IPS-15b (cell line): ENCODE results near the gene SOCS7.
"Not testable (repeated sequence)": the region's sequence is repeated elsewhere in the genome, so short reads cannot be mapped to it uniquely, and the experiment has no call there.

Experiments used
- H3K27me3 ChIP-seq: one replicate; pipeline ENCODE4 v1.6.1; 2013; ENCODE audit warnings: low read length; ENCODE audit not compliant: control insufficient read depth, insufficient read depth
- H3K36me3 ChIP-seq: one replicate; pipeline ENCODE4 v1.6.1; 2013; ENCODE audit warnings: low read length; ENCODE audit not compliant: control insufficient read depth, insufficient read depth
- H3K4me1 ChIP-seq: one replicate; pipeline ENCODE4 v1.6.1; 2013; ENCODE audit warnings: mild to moderate bottlenecking, low read length; ENCODE audit not compliant: control insufficient read depth, insufficient read depth
- H3K4me3 ChIP-seq: one replicate; pipeline ENCODE4 v1.5.1; 2013; ENCODE audit warnings: low read depth, low read length
- H3K9ac ChIP-seq: one replicate; pipeline ENCODE4 v1.6.1; 2013; ENCODE audit warnings: low read depth, mild to moderate bottlenecking, low read length
- H3K9me3 ChIP-seq: one replicate; pipeline ENCODE4 v1.6.1; 2013; ENCODE audit warnings: mild to moderate bottlenecking, low read length; ENCODE audit not compliant: control insufficient read depth, insufficient read depth

Gene SOCS7

GRCh38 chr17:38428112-38428642 is 76.5 kb downstream of the SOCS7 start, which contains the start of gene ARHGAP23:
Gene ARHGAP23 (plus strand): TSS chr17:38428464. CDS start chr17:38428486, 22 bp downstream.
- Histone ChIP-seq H3K9ac (peak within 1 kb of the TSS; percentile 60), H3K36me3 (no peaks in the 10 kb centered on the region), H3K9me3 (no peaks in the 10 kb centered on the region), H3K4me1 (peaks cover 19% of the 10 kb centered on the region), H3K27me3 (peaks cover 5% of the 10 kb centered on the region), H3K4me3 (peak within 1 kb of the TSS; percentile 65)

DNA sequence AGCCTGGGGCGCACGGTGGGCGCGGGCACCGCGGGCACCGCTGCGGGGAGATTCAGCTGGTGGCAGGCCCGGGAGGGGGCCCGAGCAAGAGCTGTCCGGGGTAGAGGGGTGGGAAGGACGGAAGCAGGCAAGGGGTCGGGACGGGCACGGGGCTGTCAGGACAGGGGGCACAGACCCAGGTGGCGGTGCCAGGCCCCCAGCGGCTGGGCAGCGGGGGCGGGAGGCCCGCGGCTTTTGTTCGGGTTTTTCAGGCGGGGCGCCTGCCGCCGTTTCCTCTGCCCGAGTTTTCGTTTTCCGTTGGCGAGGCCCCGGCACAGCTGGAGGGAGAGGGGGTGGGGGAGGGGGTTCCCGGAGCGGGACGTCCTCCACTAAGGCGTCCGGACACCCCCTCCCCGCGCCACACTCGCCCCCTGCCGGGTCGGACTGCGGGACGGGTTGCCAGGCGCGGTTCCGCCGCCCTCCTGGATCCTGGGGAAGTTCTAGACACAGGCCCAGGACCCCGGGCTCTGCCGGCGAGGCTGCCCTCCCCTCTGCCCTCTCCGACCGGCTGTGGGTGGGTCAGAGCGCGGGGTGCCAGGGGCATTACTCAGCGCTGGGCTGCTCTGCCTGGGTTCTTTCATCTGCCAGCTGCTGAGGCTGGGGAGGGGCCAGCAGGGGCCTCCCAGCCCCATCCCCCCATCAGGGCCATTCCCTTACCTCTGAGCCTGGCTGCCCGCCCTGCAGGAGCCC is 77.2 kb downstream of the SOCS7 start:
- Histone ChIP-seq H3K4me1 (peaks cover 19% of the 10 kb centered on the region), H3K36me3 (no peaks in the 10 kb centered on the region), H3K9me3 (no peaks in the 10 kb centered on the region), H3K27me3 (peaks cover 5% of the 10 kb centered on the region), H3K4me3 (peak overlapping the region; percentile 65), H3K9ac (no peak overlapping the region)

- H3K4me3 ChIP-seq = peak overlapping the region; percentile 65
- H3K9ac ChIP-seq = no peak overlapping the region
- no peaks in the 10 kb centered on the region for H3K9me3 ChIP-seq
- peaks cover 5% of the 10 kb centered on the region for H3K27me3 ChIP-seq
- peaks cover 16% of the 10 kb centered on the region for H3K4me1 ChIP-seq
- H3K36me3 ChIP-seq = no peaks in the 10 kb centered on the region
Measured at GRCh38 chr17:38429476-38430100, 77.9 kb downstream of the SOCS7 start.

DNA sequence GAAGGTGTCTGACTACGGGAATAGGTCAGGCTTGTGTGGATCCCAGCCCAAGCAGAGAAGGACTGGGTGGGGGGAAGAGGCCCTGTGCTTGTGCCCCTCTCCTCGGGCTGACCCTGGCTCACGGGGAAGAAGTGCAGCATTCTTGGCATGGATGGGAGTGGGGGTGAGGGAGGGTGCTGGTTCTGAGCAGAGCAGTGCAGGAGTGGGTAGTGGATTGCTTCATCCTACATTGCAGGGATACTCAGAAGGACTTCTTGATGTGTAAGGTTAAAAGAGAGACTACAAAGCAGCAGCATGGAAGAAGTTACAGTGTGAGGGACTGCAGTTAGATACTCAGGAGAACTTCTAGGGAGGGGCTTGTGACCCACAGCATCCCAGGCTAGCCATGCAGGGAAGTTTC is 78.7 kb downstream of the SOCS7 start:
- Histone ChIP-seq H3K27me3 (peaks cover 5% of the 10 kb centered on the region), H3K4me3 (peak overlapping the region; percentile 13), H3K4me1 (peaks cover 16% of the 10 kb centered on the region), H3K36me3 (no peaks in the 10 kb centered on the region), H3K9me3 (no peaks in the 10 kb centered on the region), H3K9ac (no peak overlapping the region)

DNA sequence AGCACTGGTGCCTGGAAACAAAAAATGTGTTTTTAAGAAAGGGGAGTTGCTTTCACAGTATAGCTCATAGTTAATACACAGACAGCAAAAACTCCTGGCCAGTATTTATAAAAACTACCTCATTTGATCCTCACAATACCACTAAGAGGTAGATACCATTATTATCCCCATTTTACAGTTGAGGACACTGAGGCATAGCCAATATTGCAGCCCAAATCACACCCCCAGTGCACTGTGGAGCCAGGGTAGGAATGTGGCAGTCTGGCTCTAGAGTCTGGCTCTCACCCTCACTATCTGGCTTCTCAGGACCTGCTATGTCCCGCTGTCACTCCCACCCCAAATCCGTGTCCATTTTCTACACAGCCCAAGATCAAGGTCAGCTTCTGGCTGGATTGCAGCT is 79.2 kb downstream of the SOCS7 start:
- H3K4me3 ChIP-seq = no peak overlapping the region
- H3K9me3 ChIP-seq = no peaks in the 10 kb centered on the region
- no peak overlapping the region for H3K9ac ChIP-seq
- H3K27me3 ChIP-seq = peaks cover 5% of the 10 kb centered on the region
- H3K4me1 ChIP-seq = peaks cover 13% of the 10 kb centered on the region
- H3K36me3 ChIP-seq = no peaks in the 10 kb centered on the region

GRCh38 chr17:38431346-38432145 is 79.9 kb downstream of the SOCS7 start:
- H3K9me3 ChIP-seq = no peaks in the 10 kb centered on the region
- H3K4me1 ChIP-seq = peaks cover 11% of the 10 kb centered on the region
- H3K9ac ChIP-seq = no peak overlapping the region
- no peak overlapping the region for H3K4me3 ChIP-seq
- no peaks in the 10 kb centered on the region for H3K36me3 ChIP-seq
- H3K27me3 ChIP-seq = peaks cover 5% of the 10 kb centered on the region

DNA sequence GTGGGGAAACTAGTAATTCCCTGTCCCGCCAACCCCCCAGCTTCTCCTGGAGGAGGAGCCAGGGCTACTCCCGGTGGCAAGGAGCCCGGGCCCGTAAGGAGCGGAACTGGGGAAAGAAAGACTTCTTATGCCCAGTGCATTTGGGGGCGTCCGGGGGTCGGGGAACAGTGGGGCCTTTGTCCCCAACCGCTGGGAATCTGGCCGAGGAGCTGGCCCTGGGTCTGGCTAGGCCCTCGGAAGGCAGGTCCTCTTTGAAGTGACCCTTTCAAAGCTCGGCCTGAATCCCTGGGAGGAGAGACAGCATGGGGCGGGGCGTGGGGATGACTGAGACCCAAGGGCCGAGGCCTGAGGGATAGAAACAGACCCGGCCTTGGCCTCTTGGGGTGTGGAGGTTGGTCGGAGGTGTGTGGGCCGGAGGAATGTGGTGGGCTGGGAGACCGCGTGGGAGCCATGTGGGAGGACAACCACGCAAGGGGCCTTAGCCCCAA is 82.6 kb downstream of the SOCS7 start:
- Histone ChIP-seq H3K9ac (no peak overlapping the region), H3K9me3 (no peaks in the 10 kb centered on the region), H3K36me3 (peaks cover 3% of the 10 kb centered on the region), H3K27me3 (no peaks in the 10 kb centered on the region), H3K4me3 (no peak overlapping the region), H3K4me1 (peaks cover 12% of the 10 kb centered on the region)

DNA sequence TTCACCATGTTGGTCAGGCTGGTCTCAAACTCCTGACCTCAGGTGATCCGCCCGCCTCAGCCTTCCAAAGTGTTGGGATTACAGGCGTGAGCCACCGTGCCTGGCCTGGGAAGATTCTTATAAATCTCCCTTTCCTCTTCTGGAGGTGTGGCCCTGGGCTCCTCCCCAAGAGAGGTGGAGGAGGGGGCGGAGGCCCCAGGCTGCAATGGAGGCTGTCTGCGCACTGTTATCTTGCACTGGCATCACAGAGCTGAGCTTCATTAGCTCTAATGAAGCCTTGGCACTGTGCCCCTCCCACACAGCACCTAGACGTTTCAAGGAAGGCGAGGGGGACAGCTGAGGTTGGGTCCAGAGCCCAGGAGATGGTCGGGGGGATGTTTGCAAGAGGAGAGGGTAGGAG is 84.2 kb downstream of the SOCS7 start:
- H3K9me3 ChIP-seq = no peaks in the 10 kb centered on the region
- H3K27me3 ChIP-seq = no peaks in the 10 kb centered on the region
- peaks cover 3% of the 10 kb centered on the region for H3K36me3 ChIP-seq
- H3K4me3 ChIP-seq = no peak overlapping the region
- H3K4me1 ChIP-seq = peaks cover 5% of the 10 kb centered on the region
- H3K9ac ChIP-seq = no peak overlapping the region

- Histone ChIP-seq H3K4me1 (peaks cover 8% of the 10 kb centered on the region), H3K9ac (no peak overlapping the region), H3K4me3 (no peak overlapping the region), H3K36me3 (peaks cover 3% of the 10 kb centered on the region), H3K9me3 (no peaks in the 10 kb centered on the region), H3K27me3 (no peaks in the 10 kb centered on the region)
Measured at GRCh38 chr17:38436386-38436785, 84.7 kb downstream of the SOCS7 start.

DNA sequence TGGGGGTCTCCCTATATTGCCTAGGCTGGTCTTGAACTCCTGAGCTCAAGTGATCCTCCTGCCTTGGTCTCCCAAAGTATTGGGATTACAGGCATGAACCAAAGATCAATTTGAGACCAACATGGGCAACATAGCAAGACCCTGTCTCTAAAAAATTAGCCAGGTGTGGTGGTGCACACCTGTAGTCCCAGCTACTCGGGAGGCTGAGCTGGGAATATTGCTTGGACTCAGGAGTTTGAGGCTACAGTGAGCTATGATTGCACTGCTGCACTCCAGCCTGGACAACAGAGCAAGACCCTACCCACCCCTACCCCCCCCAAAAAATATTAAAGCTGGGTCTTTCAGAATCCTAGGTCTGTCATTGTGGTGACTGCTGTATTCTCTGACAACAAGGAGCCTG is 85.7 kb downstream of the SOCS7 start:
- H3K9me3 ChIP-seq, H3K36me3 ChIP-seq, H3K4me3 ChIP-seq, H3K27me3 ChIP-seq, H3K9ac ChIP-seq: not testable (repeated sequence)
- peaks cover 10% of the 10 kb centered on the region for H3K4me1 ChIP-seq

DNA sequence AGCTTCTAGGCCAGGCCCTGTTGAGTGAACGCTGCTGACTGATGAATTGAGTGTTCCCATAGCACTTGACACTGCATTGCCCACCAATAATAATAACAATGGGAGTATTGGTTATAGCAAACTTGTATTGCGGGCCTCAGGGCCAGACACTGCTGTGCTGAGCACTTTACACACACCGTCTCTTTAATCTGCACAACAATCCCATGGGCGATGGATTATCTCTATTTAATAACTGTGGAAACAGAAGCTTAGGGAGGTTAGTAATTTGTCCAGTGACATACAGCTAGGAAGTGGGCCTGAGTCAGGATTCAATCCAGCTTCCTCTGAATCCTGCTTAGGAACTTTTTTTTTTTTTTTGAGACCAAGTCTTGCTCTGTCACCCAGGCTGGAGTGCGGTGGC is 87.8 kb downstream of the SOCS7 start:
- H3K4me1 ChIP-seq = peaks cover 12% of the 10 kb centered on the region
- H3K9ac ChIP-seq = no peak overlapping the region
- peaks cover 3% of the 10 kb centered on the region for H3K36me3 ChIP-seq

More for the DNA sequence above, 87.8 kb downstream of the SOCS7 start:
- Histone ChIP-seq H3K4me3 (no peak overlapping the region), H3K27me3 (no peaks in the 10 kb centered on the region), H3K9me3 (no peaks in the 10 kb centered on the region)
